Fibroblast of mammary gland (primary cell): ENCODE results near the gene OR8A1.

Experiments
- DNase-seq: peaks from one replicate; pipeline ENCODE4 v3.0.0-alpha.2; 2010; ENCODE audit warnings: low read depth
- H3K4me3 ChIP-seq: 2 replicates; pipeline ENCODE4 v1.5.1; 2011; ENCODE audit warnings: low read depth, mild to moderate bottlenecking, low read length, moderate library complexity; ENCODE audit not compliant: control insufficient read depth
- TF ChIP-seq, protein P1 (sequence below): conservative IDR thresholded peaks from 2 replicates; pipeline ENCODE4 v1.5.1; 2011; ENCODE audit warnings: low read depth, low read length, inconsistent platforms; ENCODE audit not compliant: control insufficient read depth, insufficient read depth

Gene OR8A1

DNA sequence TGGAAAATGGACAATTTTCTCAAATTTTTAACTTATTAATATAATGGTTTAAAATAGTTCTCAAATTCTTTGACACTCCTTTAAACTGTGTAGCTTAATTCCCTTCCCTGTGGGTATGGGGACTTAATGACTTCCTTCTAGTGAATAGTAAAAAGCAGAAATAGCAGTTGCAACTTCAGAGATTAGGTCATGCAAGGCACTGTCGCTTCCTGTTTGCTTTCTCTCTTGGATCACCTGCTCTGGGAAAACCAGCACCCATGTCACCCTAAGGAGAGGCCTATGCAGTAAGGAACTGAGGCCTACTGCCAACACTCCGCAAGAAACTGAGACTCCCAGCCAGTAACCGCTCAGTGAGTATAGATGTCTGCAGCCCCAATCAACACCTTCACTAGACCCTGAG, 35.9 kb downstream of the OR8A1 start:
- DNase-seq: no peak
- TF ChIP-seq, protein P1, sequence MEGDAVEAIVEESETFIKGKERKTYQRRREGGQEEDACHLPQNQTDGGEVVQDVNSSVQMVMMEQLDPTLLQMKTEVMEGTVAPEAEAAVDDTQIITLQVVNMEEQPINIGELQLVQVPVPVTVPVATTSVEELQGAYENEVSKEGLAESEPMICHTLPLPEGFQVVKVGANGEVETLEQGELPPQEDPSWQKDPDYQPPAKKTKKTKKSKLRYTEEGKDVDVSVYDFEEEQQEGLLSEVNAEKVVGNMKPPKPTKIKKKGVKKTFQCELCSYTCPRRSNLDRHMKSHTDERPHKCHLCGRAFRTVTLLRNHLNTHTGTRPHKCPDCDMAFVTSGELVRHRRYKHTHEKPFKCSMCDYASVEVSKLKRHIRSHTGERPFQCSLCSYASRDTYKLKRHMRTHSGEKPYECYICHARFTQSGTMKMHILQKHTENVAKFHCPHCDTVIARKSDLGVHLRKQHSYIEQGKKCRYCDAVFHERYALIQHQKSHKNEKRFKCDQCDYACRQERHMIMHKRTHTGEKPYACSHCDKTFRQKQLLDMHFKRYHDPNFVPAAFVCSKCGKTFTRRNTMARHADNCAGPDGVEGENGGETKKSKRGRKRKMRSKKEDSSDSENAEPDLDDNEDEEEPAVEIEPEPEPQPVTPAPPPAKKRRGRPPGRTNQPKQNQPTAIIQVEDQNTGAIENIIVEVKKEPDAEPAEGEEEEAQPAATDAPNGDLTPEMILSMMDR: no peak

DNA sequence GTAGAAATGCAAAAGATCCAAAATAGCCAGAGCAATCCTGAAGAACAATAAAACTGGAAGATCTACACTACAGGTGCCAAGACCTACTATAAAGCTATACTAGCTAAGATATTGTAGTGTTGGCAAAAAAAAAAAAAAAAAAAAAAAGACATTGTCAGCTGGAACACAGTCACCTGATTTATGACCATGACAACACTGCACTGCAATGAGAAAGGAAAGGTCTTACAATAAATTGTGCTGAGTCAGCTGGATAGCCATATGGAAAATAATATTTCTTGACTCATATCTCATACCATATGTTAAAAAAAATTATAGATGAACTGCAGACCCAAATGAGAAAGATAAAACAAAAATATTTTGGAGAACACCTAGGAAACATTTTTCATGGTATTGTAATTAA, 38.4 kb downstream of the OR8A1 start:
- no peak overlapping the region for H3K4me3 ChIP-seq
- DNase-seq: no peak
- TF ChIP-seq, protein P1: no peak

More for the DNA sequence above, 35.9 kb downstream of the OR8A1 start:
- H3K4me3 ChIP-seq: no peak overlapping the region

DNA sequence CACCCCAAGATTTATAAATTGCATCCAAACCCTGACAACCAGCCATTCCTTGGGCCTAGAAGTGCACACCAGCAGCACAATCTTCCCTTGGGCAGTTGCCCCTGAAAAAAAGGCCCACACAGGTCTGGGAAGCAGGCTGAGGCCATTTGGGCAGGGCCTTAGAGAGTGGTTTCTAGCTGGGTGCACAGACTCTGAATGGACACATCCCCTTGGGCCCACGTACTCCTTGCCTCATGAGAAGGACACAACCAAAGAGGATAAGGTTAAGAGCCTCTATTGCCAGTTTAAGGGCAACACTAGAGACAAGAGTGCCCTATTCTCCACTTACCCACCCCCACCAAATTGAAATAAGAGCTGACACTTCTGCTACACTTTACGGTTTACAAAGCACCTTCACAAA, 40.5 kb downstream of the OR8A1 start:
- DNase-seq: no peak
- TF ChIP-seq, protein P1: no peak
- H3K4me3 ChIP-seq: no peak overlapping the region

DNA sequence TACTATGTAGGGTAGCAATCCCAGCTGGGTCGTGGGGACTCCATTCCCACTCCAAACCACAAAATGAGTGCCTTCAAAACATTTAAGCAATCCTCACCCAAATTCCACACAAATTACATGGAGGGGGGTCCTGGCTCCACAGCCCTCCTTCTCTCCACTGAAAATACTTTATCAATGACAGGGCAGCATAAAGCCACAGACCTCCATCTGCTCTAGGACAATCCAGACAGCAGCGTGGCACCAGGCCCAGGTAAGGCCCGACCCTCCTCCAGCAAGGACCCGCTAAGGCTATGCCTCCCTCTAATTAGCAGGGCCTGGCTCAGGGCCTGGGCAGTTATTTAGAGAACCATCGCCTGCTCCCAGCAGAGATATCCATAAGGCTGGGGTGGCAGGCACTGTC, 41.3 kb downstream of the OR8A1 start, which contains the start of gene PANX3:
TSS of gene PANX3 (plus strand) at position 365 of the 400 bp plus-strand sequence. CDS start 129 bp downstream, outside the sequence.
- TF ChIP-seq, protein P1: no peak
- DNase-seq: no peak
- no peak within 1 kb of the TSS for H3K4me3 ChIP-seq

DNA sequence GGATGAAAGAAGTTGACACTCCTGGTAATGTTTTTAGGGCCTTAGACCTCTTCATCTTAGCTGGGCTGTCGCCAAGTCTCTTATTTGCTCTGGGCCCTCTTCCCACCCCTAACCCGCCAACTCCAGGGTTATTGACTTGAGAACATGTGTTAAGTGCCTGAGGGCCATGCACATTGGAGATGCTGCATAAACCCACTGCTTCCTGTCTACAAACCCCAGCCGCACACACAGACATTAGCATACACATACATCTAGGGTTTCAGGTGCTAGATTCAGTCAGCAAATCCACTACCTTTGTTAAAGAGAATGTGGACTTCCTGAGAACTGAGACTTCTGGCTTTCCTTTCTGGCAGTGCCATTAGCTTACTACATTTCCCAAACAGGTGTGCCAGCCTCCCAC, 42.2 kb downstream of the OR8A1 start:
- DNase-seq: no peak
- no peak overlapping the region for H3K4me3 ChIP-seq
- TF ChIP-seq, protein P1: no peak

DNA sequence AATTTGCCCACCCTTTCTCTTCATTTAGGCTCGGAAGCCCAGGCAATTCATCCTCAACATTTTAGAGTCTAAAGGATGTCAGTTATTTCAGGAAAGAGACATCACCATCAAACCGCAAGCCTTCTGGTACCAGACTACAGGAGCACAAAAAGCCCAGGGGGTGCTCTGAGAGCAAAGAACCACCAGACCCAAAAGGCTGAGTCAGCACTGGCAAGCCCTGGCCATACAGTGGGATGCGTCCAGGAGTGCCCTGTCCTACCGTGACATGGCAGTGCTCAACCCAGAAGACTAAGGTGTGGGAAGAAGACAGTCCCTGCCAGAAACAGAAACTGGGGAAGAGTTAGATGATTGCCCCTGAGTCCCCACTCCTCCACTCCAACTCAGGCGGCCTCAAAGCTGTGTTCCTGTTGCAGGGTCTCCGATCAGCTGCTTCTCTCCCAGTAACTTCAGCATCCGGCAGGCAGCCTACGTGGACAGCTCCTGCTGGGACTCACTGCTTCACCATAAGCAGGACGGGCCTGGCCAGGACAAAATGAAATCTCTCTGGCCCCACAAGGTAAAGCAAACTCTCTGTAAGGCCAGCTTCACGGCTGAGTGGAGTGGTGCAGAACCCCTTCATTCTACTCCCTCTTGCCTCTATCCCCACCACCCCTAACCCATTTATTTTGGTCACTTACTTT, 42.9 kb downstream of the OR8A1 start:
- H3K4me3 ChIP-seq: no peak overlapping the region
- no peak for DNase-seq
- TF ChIP-seq, protein P1: no peak
